AG09309 (cell line): ENCODE results near the gene PTPRG.

Experiments
- DNase-seq: peaks from one replicate; pipeline ENCODE4 v3.0.0-alpha.2; 2010; ENCODE audit warnings: low read depth
- H3K4me3 ChIP-seq: 2 replicates; pipeline ENCODE4 v1.5.1; 2011; ENCODE audit warnings: mild to moderate bottlenecking, low read depth, low read length, moderate library complexity; ENCODE audit not compliant: control insufficient read depth
- CTCF ChIP-seq: IDR thresholded peaks from 2 replicates; pipeline ENCODE4 v1.5.1; 2011; ENCODE audit warnings: mild to moderate bottlenecking, low read depth, low read length, inconsistent platforms; ENCODE audit not compliant: insufficient read depth, control insufficient read depth; ENCODE audit errors: missing control alignments

Gene PTPRG

GRCh38 chr3:61932499-61932898 lies 371.1 kb downstream of the PTPRG start:
- H3K4me3 ChIP-seq, result no peak overlapping the region
- no peak for TF ChIP-seq CTCF
- DNase-seq, result no peak

GRCh38 chr3:61933798-61934504 lies 372.6 kb downstream of the PTPRG start:
- no peak for DNase-seq
- no peak for TF ChIP-seq CTCF
- no peak overlapping the region for H3K4me3 ChIP-seq

- TF ChIP-seq CTCF, result no peak
- no peak for DNase-seq
Observed at GRCh38 chr3:61934505-61934871, 373.1 kb downstream of the PTPRG start.

GRCh38 chr3:61935814-61936213 lies 374.4 kb downstream of the PTPRG start:
- TF ChIP-seq CTCF, result no peak
- DNase-seq, result no peak
- H3K4me3 ChIP-seq, result no peak overlapping the region

More at GRCh38 chr3:61934505-61934871, 373.1 kb downstream of the PTPRG start:
- no peak overlapping the region for H3K4me3 ChIP-seq

GRCh38 chr3:61936344-61936937 lies 375.1 kb downstream of the PTPRG start:
- H3K4me3 ChIP-seq, result no peak overlapping the region
- no peak for DNase-seq
- TF ChIP-seq CTCF, result peak; percentile 61

- no peak overlapping the region for H3K4me3 ChIP-seq
- DNase-seq, result no peak
- no peak for TF ChIP-seq CTCF
Observed at GRCh38 chr3:61937477-61937876, 376.1 kb downstream of the PTPRG start.
